Measurements from ENCODE around the gene TMCO4.

DNA sequence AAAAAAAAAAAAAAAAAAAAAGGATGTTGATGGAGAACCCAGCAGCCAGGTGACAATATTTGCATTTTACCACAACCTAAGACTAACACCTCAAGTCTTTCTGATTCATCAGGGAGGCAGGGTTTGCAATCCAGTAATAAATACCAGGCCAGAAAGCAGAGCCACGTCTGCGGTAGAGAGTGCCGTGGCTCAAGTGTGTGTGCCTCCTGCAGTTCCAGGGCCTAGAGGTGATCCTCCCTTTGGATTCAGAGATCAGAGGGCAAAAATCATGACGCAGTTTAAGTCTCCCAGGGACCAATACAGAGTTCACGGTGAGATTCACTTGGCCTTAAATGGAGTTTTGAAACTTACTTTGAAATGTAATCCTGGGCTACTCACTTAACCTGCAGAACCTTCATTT is 34.9 kb downstream of the TMCO4 start:
- TF ChIP-seq, protein P1, sequence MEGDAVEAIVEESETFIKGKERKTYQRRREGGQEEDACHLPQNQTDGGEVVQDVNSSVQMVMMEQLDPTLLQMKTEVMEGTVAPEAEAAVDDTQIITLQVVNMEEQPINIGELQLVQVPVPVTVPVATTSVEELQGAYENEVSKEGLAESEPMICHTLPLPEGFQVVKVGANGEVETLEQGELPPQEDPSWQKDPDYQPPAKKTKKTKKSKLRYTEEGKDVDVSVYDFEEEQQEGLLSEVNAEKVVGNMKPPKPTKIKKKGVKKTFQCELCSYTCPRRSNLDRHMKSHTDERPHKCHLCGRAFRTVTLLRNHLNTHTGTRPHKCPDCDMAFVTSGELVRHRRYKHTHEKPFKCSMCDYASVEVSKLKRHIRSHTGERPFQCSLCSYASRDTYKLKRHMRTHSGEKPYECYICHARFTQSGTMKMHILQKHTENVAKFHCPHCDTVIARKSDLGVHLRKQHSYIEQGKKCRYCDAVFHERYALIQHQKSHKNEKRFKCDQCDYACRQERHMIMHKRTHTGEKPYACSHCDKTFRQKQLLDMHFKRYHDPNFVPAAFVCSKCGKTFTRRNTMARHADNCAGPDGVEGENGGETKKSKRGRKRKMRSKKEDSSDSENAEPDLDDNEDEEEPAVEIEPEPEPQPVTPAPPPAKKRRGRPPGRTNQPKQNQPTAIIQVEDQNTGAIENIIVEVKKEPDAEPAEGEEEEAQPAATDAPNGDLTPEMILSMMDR (IDR thresholded peaks at IDR 0.05): no peak
- no peak for TF ChIP-seq POLR2AphosphoS5 (IDR thresholded peaks at IDR 0.05; ENCODE audit: insufficient read depth in 1 of 2, low read depth in 1 of 2)
